ENCODE measurements around the gene KLF9. TPM values are rescaled to one million over a fixed set of nuclear protein-coding genes. Genes with fewer than 3 reads are reported as not detected.

Gene KLF9
- total RNA-seq, 1 donor from 2014 or later, result 6.3 TPM

GRCh38 chr9:70382046-70382708 lies 32.3 kb downstream of the KLF9 start:
- intact Hi-C loops (cut with micrococcal nuclease), result no loop called here
- DNase-seq (no peak), ATAC-seq (ENCODE audit: low read depth) (no peak)
- Mint-ChIP-seq H3K27me3 (no peaks in the 10 kb centered on the region), H3K36me3 (ENCODE audit: low read depth) (peaks cover 23% of the 10 kb centered on the region), H3K27ac (no peak overlapping the region), H3K9me3 (no peaks in the 10 kb centered on the region), H3K4me1 (no peaks in the 10 kb centered on the region), H3K4me3 (no peak overlapping the region)
- no peak for TF ChIP-seq CTCF (IDR thresholded peaks at IDR 0.05)
- ChIA-PET CTCF (no interaction called here), POLR2A (no interaction called here)

GRCh38 chr9:70374962-70375618 lies 39.4 kb downstream of the KLF9 start:
- ChIA-PET CTCF (no interaction called here), POLR2A (no interaction called here)
- no peak overlapping the region for H3K27ac Mint-ChIP-seq
- DNase-seq, result no peak
- no peak for TF ChIP-seq CTCF (IDR thresholded peaks at IDR 0.05)
- H3K9me3 Mint-ChIP-seq, result no peaks in the 10 kb centered on the region
- H3K4me3 Mint-ChIP-seq, result no peak overlapping the region
- H3K4me1 Mint-ChIP-seq, result no peaks in the 10 kb centered on the region
- no peak for ATAC-seq (ENCODE audit: low read depth)
- intact Hi-C loops (cut with micrococcal nuclease), result no loop called here
- H3K27me3 Mint-ChIP-seq, result no peaks in the 10 kb centered on the region
- H3K36me3 Mint-ChIP-seq (ENCODE audit: low read depth), result no peaks in the 10 kb centered on the region

- no peak for DNase-seq
- POLR2A ChIA-PET, result no interaction called here
- CTCF ChIA-PET, result no interaction called here
- Mint-ChIP-seq H3K27me3 (no peaks in the 10 kb centered on the region), H3K4me3 (no peak overlapping the region), H3K36me3 (ENCODE audit: low read depth) (no peaks in the 10 kb centered on the region), H3K4me1 (no peaks in the 10 kb centered on the region), H3K9me3 (no peaks in the 10 kb centered on the region), H3K27ac (no peak overlapping the region)
- ATAC-seq (ENCODE audit: low read depth), result no peak
- intact Hi-C loops (cut with micrococcal nuclease), result no loop called here
- no peak for TF ChIP-seq CTCF (IDR thresholded peaks at IDR 0.05)
Measured at GRCh38 chr9:70367305-70367930, 47.0 kb downstream of the KLF9 start.

GRCh38 chr9:70363760-70364159 lies 50.7 kb downstream of the KLF9 start:
- intact Hi-C loops (cut with micrococcal nuclease), result no loop called here
- Mint-ChIP-seq H3K36me3 (ENCODE audit: low read depth) (no peaks in the 10 kb centered on the region), H3K4me1 (no peaks in the 10 kb centered on the region), H3K27ac (no peak overlapping the region), H3K27me3 (no peaks in the 10 kb centered on the region), H3K4me3 (no peak overlapping the region), H3K9me3 (no peaks in the 10 kb centered on the region)
- no peak for TF ChIP-seq CTCF (IDR thresholded peaks at IDR 0.05)
- ChIA-PET POLR2A (no interaction called here), CTCF (interaction anchor here (1.1 kb wide), 1 partner anchor 239 kb away, joined by 3 read pairs; no protein-coding TSS in a partner anchor)
- DNase-seq (no peak), ATAC-seq (ENCODE audit: low read depth) (no peak)

- ChIA-PET CTCF (no interaction called here), POLR2A (no interaction called here)
- no peaks in the 10 kb centered on the region for H3K9me3 Mint-ChIP-seq
- no peak for TF ChIP-seq CTCF (IDR thresholded peaks at IDR 0.05)
- no peak for ATAC-seq (ENCODE audit: low read depth)
- no peak overlapping the region for H3K27ac Mint-ChIP-seq
- intact Hi-C loops (cut with micrococcal nuclease), result no loop called here
- no peak for DNase-seq
- H3K4me3 Mint-ChIP-seq, result no peak overlapping the region
- H3K36me3 Mint-ChIP-seq (ENCODE audit: low read depth), result no peaks in the 10 kb centered on the region
- no peaks in the 10 kb centered on the region for H3K4me1 Mint-ChIP-seq
- H3K27me3 Mint-ChIP-seq, result no peaks in the 10 kb centered on the region
Measured at GRCh38 chr9:70362952-70363351, 51.5 kb downstream of the KLF9 start.

Data from activated B cell treated with CpG ODN at 0.5 μM for 24 hours (primary cell).